SK-N-SH (cell line): ENCODE data around the gene SFT2D1. TPM values are rescaled to one million over a fixed set of nuclear protein-coding genes. Genes with fewer than 3 reads are reported as not detected.

ENCODE experiments used
- CTCF ChIA-PET: fragments of 300-600, 350-600 bp; formaldehyde crosslinking; extraction: SDS; loops from one replicate; lab custom pipeline; 2021; lab: Yijun Ruan, JAX
- POLR2A ChIA-PET: fragments of 350-600 bp; sonication (Branson Sonifier 250); formaldehyde crosslinking; extraction: SDS; loops from one replicate; lab custom pipeline; 2020; ENCODE audit warnings: antibody characterized with exemption, inconsistent platforms; lab: Yijun Ruan, JAX
- DNase-seq: peaks from one replicate; pipeline ENCODE4 v3.0.0; 2012
- H2AFZ ChIP-seq: fragments of 200-600 bp; sonication (generic); 2 replicates; pipeline ENCODE4 v1.8.1; 2016; ENCODE audit warnings: antibody characterized with exemption, mild to moderate bottlenecking, low read depth
- H3F3A ChIP-seq: fragments of 200-600 bp; sonication (generic); replicated peaks from 2 replicates; pipeline ENCODE3; 2016; ENCODE audit warnings: antibody characterized with exemption, mild to moderate bottlenecking; ENCODE audit not compliant: insufficient read depth
- H3K27ac ChIP-seq, 2 experiments: fragments of 200-500 bp in 1 of 2; fragments of 200-600 bp in 1 of 2; sonication (Bioruptor generic) in 1 of 2; sonication (generic), shearing (Covaris generic) in 1 of 2; 2 replicates each; pipeline versions ENCODE4 v1.5.1 to v1.6.1; 2014 to 2016; ENCODE audit warnings: low read depth in 2 of 2, inconsistent platforms in 1 of 2, low read length in 1 of 2, mild to moderate bottlenecking in 1 of 2, mixed read lengths in 1 of 2
- H3K27me3 ChIP-seq: fragments of 200-600 bp; sonication (generic), shearing (Covaris generic); 2 replicates; pipeline ENCODE4 v1.6.1; 2016; ENCODE audit warnings: mixed run types; ENCODE audit not compliant: insufficient read depth
- H3K36me3 ChIP-seq, 2 experiments: fragments of 200-500 bp in 1 of 2; fragments of 200-600 bp in 1 of 2; sonication (Bioruptor generic) in 1 of 2; sonication (generic) in 1 of 2; replicated peaks in 1 of 2; 2 replicates each; pipeline versions ENCODE3 to v1.5.1; 2014 to 2016; ENCODE audit warnings: low read length in 1 of 2, mild to moderate bottlenecking in 1 of 2; ENCODE audit not compliant: insufficient read depth in 2 of 2, control insufficient read depth in 1 of 2
- H3K4me1 ChIP-seq, 2 experiments: fragments of 200-500 bp in 1 of 2; fragments of 200-600 bp in 1 of 2; sonication (Bioruptor generic) in 1 of 2; sonication (generic), shearing (Covaris generic) in 1 of 2; 2 replicates each; pipeline versions ENCODE4 v1.5.1 to v1.6.1; 2014 to 2016; ENCODE audit warnings: low read depth in 1 of 2, low read length in 1 of 2, mixed run types in 1 of 2; ENCODE audit not compliant: insufficient read depth in 2 of 2, control insufficient read depth in 1 of 2
- H3K4me2 ChIP-seq: fragments of 200-600 bp; sonication (generic), shearing (Covaris generic); 2 replicates; pipeline ENCODE4 v1.6.1; 2017; ENCODE audit warnings: mixed run types
- H3K4me3 ChIP-seq, 2 experiments: fragments of 200-500 bp in 1 of 2; fragments of 200-600 bp in 1 of 2; sonication (Bioruptor generic) in 1 of 2; sonication (generic), shearing (Covaris generic) in 1 of 2; 2 replicates each; pipeline versions ENCODE4 v1.5.1 to v1.8.1; 2014 to 2016; ENCODE audit warnings: low read depth in 2 of 2, inconsistent platforms in 1 of 2, low read length in 1 of 2, mild to moderate bottlenecking in 1 of 2, mixed read lengths in 1 of 2, moderate library complexity in 1 of 2
- H3K79me2 ChIP-seq: fragments of 200-600 bp; sonication (generic); 2 replicates; pipeline ENCODE4 v1.8.1; 2017; ENCODE audit warnings: mild to moderate bottlenecking; ENCODE audit not compliant: insufficient read depth
- H3K9ac ChIP-seq: fragments of 200-600 bp; sonication (generic); 2 replicates; pipeline ENCODE4 v1.6.1; 2017; ENCODE audit warnings: mixed run types
- H3K9me2 ChIP-seq: fragments of 200-600 bp; sonication (generic); 2 replicates; pipeline ENCODE4 v1.6.1; 2017; ENCODE audit warnings: mixed run types
- H3K9me3 ChIP-seq: fragments of 200-600 bp; sonication (generic); 2 replicates; pipeline ENCODE4 v1.6.1; 2017; ENCODE audit warnings: mixed run types, mild to moderate bottlenecking, moderate library complexity
- H4K20me1 ChIP-seq: fragments of 200-600 bp; sonication (generic); 2 replicates; pipeline ENCODE4 v1.6.1; 2017; ENCODE audit warnings: mild to moderate bottlenecking, mixed run types; ENCODE audit not compliant: insufficient read depth
- CHD2 ChIP-seq: fragments of 150-350 bp; IDR thresholded peaks from 2 replicates; pipeline ENCODE4 v1.6.1; 2018; ENCODE audit warnings: low read length; ENCODE audit not compliant: partially characterized antibody
- ELF1 ChIP-seq: IDR thresholded peaks from 2 replicates; pipeline ENCODE4 v1.4.0; 2012
- EZH2phosphoT487 ChIP-seq: fragments of 200-600 bp; sonication (generic); IDR thresholded peaks from 2 replicates; pipeline ENCODE4 v1.6.1; 2017; ENCODE audit warnings: low read depth, mixed run types, mild to moderate bottlenecking, antibody characterized with exemption, moderate library complexity, borderline replicate concordance
- FOXM1 ChIP-seq: IDR thresholded peaks from 2 replicates; pipeline ENCODE4 v1.4.0; 2012; ENCODE audit warnings: low read depth, mild to moderate bottlenecking
- GABPA ChIP-seq: IDR thresholded peaks from 2 replicates; pipeline ENCODE4 v1.4.0; 2012; ENCODE audit warnings: low read depth, mild to moderate bottlenecking
- MEF2A ChIP-seq: IDR thresholded peaks from 2 replicates; pipeline ENCODE4 v1.4.0; 2012; ENCODE audit warnings: low read depth, borderline replicate concordance
- POLR2AphosphoS5 ChIP-seq: IDR thresholded peaks from 2 replicates; pipeline ENCODE4 v1.6.1; 2012; ENCODE audit warnings: low read depth, low read length
- RAD21 ChIP-seq: IDR thresholded peaks from 2 replicates; pipeline ENCODE4 v1.6.1; 2012; ENCODE audit warnings: mild to moderate bottlenecking, low read length
- RCOR1 ChIP-seq: fragments of 150-350 bp; IDR thresholded peaks from 2 replicates; pipeline ENCODE4 v1.6.1; 2017; ENCODE audit warnings: antibody characterized with exemption, low read length
- REST ChIP-seq: IDR thresholded peaks from 2 replicates; pipeline ENCODE4 v1.6.1; 2012; ENCODE audit warnings: mild to moderate bottlenecking, low read depth, low read length, moderate library complexity
- RXRA ChIP-seq: IDR thresholded peaks from 2 replicates; pipeline ENCODE4 v1.4.0; 2012; ENCODE audit warnings: low read depth, mild to moderate bottlenecking, borderline replicate concordance
- TCF12 ChIP-seq: IDR thresholded peaks from 2 replicates; pipeline ENCODE4 v1.4.0; 2012
- YY1 ChIP-seq: IDR thresholded peaks from 2 replicates; pipeline ENCODE4 v1.4.0; 2012; ENCODE audit warnings: low read depth, mild to moderate bottlenecking
- ZBTB33 ChIP-seq: IDR thresholded peaks from 2 replicates; pipeline ENCODE4 v1.4.0; 2012; ENCODE audit warnings: low read depth, borderline replicate concordance
- WGBS: methylation state at CpG from one replicate; pipeline ENCODE4 v1.1.6; 2017; ENCODE audit warnings: low lambda C conversion rate; 5-methylcytosine and 5-hydroxymethylcytosine counted together
- polyA plus RNA-seq, 3 experiments: library from polyadenylated mRNA; depleted of rRNA; stranded (reverse); fragments of >200 nt; gene quantifications; 2 replicates each; pipeline ENCODE4 v1.2.3, GENCODE V29; 2012

SFT2D1 gene
- polyA plus RNA-seq, 1 of the 3 experiments (the other 2 are of a cell fraction), result 131 TPM

GRCh38 chr6:166285233-166285632 lies 57.1 kb downstream of the SFT2D1 start:
- POLR2A ChIA-PET, result no interaction called here
- H3K27me3 ChIP-seq, result peaks cover 41% of the 10 kb centered on the region; the same call in 1 of the 2 replicates
- H4K20me1 ChIP-seq, result no peaks in the 10 kb centered on the region
- TF ChIP-seq POLR2AphosphoS5, result no peak
- no peak for TF ChIP-seq RAD21
- TF ChIP-seq TCF12, result no peak
- TF ChIP-seq YY1, result no peak
- CTCF ChIA-PET, result interaction anchor here (1.3 to 3.3 kb wide), 3 partner anchors 9 to 128 kb away, joined by 4 to 30 read pairs (median 4); no protein-coding TSS in a partner anchor
- no peaks in the 10 kb centered on the region for H3K36me3 ChIP-seq
- WGBS, result 12% methylated on average over 6 of the region's 6 CpGs
- H3K4me2 ChIP-seq, result no peak overlapping the region
- no peaks in the 10 kb centered on the region for H3K9me3 ChIP-seq
- H3K9ac ChIP-seq, result no peak overlapping the region
- no peak overlapping the region for H3K4me3 ChIP-seq
- H3F3A ChIP-seq, result no peaks in the 10 kb centered on the region
- no peaks in the 10 kb centered on the region; a peak in 1 of 4 replicates for H3K4me1 ChIP-seq
- H3K9me2 ChIP-seq, result no peaks in the 10 kb centered on the region
- DNase-seq, result no peak
- H3K27ac ChIP-seq, result no peak overlapping the region
- no peak overlapping the region for H2AFZ ChIP-seq
- H3K79me2 ChIP-seq, result no peaks in the 10 kb centered on the region

- H3K4me1 ChIP-seq, result no peaks in the 10 kb centered on the region; a peak in 1 of 4 replicates
- no peaks in the 10 kb centered on the region for H3K9me3 ChIP-seq
- H3K4me3 ChIP-seq, result no peak overlapping the region
- ChIA-PET POLR2A (no interaction called here), CTCF (interaction anchor here (1.3 to 3.3 kb wide), 4 partner anchors 8 to 127 kb away, joined by 3 to 30 read pairs (median 4); no protein-coding TSS in a partner anchor)
- H4K20me1 ChIP-seq, result no peaks in the 10 kb centered on the region
- peaks cover 42% of the 10 kb centered on the region; the same call in 1 of the 2 replicates for H3K27me3 ChIP-seq
- TF ChIP-seq RXRA (no peak), MEF2A (no peak), ZBTB33 (no peak), CHD2 (no peak), GABPA (no peak)
- no peak overlapping the region for H3K9ac ChIP-seq
- no peak overlapping the region for H2AFZ ChIP-seq
- H3K79me2 ChIP-seq, result no peaks in the 10 kb centered on the region
- 5% methylated on average over 6 of the region's 6 CpGs for WGBS
- no peak overlapping the region for H3K27ac ChIP-seq
- H3K36me3 ChIP-seq, result no peaks in the 10 kb centered on the region
- no peak for DNase-seq
- no peak overlapping the region for H3K4me2 ChIP-seq
- H3K9me2 ChIP-seq, result no peaks in the 10 kb centered on the region
- no peaks in the 10 kb centered on the region for H3F3A ChIP-seq
These were observed 57.7 kb downstream of the SFT2D1 start for GRCh38 chr6:166284640-166285039.

- H3K79me2 ChIP-seq, result no peaks in the 10 kb centered on the region
- DNase-seq, result no peak
- H3K9me2 ChIP-seq, result no peaks in the 10 kb centered on the region
- no peaks in the 10 kb centered on the region for H4K20me1 ChIP-seq
- H3K4me1 ChIP-seq, result no peaks in the 10 kb centered on the region; a peak in 1 of 4 replicates
- ChIA-PET POLR2A (no interaction called here), CTCF (interaction anchor here (1.4 to 2.7 kb wide), 3 partner anchors 12 to 118 kb away, joined by 3 to 11 read pairs (median 5); no protein-coding TSS in a partner anchor)
- no peaks in the 10 kb centered on the region for H3K9me3 ChIP-seq
- no peak overlapping the region for H3K4me3 ChIP-seq
- H3K9ac ChIP-seq, result no peak overlapping the region
- no peak overlapping the region for H3K4me2 ChIP-seq
- no peak overlapping the region for H2AFZ ChIP-seq
- H3K27me3 ChIP-seq, result peaks cover 42% of the 10 kb centered on the region; the same call in 1 of the 2 replicates
- H3K27ac ChIP-seq, result no peak overlapping the region
- 43% methylated on average over 10 of the region's 11 CpGs for WGBS
- no peaks in the 10 kb centered on the region for H3F3A ChIP-seq
- no peaks in the 10 kb centered on the region for H3K36me3 ChIP-seq
- TF ChIP-seq ELF1, result no peak
- TF ChIP-seq GABPA, result no peak
- no peak for TF ChIP-seq FOXM1
- TF ChIP-seq REST, result no peak
- TF ChIP-seq EZH2phosphoT487, result no peak
- TF ChIP-seq ZBTB33, result no peak
- TF ChIP-seq RCOR1, result no peak
- TF ChIP-seq MEF2A, result no peak
These were observed 59.8 kb downstream of the SFT2D1 start for GRCh38 chr6:166282394-166283032.
